Thyroid gland (tissue), 4 donors: ENCODE measurements around the gene PCDHB10. TPM values are rescaled to one million over a fixed set of nuclear protein-coding genes. Genes with fewer than 3 reads are reported as not detected.
"Not testable (repeated sequence)": the region's sequence is repeated elsewhere in the genome, so short reads cannot be mapped to it uniquely, and the experiment has no call there.

Source experiments
- DNase-seq, 2 donors: peaks; one replicate each; pipeline ENCODE4 v3.0.0-alpha.2; 2019
- H3K27ac ChIP-seq, 3 donors: fragments of 200-600 bp; sonication (generic); 1 replicate in 2 of 3; 2 replicates in 1 of 3; pipeline ENCODE4 v1.5.1; 2016 to 2019; ENCODE audit warnings: mild to moderate bottlenecking in 1 of 3, moderate library complexity in 1 of 3
- H3K27me3 ChIP-seq: fragments of 200-600 bp; sonication (generic); one replicate; pipeline ENCODE4 v1.5.1; 2019
- H3K36me3 ChIP-seq, 2 donors: fragments of 200-600 bp; sonication (generic); one replicate each; pipeline ENCODE4 v1.5.1; 2016 to 2019
- H3K4me1 ChIP-seq, 2 donors: fragments of 200-600 bp; sonication (generic); one replicate each; pipeline ENCODE4 v1.5.1; 2017 to 2019
- H3K4me3 ChIP-seq, 3 donors: fragments of 200-600 bp; sonication (generic); replicated peaks in 1 of 3; 1 replicate in 2 of 3; 2 replicates in 1 of 3; pipeline ENCODE4 v1.5.1; 2016; ENCODE audit warnings: mild to moderate bottlenecking in 1 of 3
- H3K9me3 ChIP-seq: fragments of 200-600 bp; sonication (generic); one replicate; pipeline ENCODE4 v1.5.1; 2017
- POLR2A ChIP-seq, 2 donors: fragments of 450-650 bp; IDR thresholded peaks; one replicate each; pipeline ENCODE4 v1.6.1; 2017; ENCODE audit warnings: antibody characterized with exemption in 2 of 2, mild to moderate bottlenecking in 2 of 2, moderate library complexity in 1 of 2
- WGBS, 2 donors: methylation state at CpG; one replicate each; pipeline ENCODE4 v1.1.5; 2017; 5-methylcytosine and 5-hydroxymethylcytosine counted together
- intact Hi-C: fragments of 100-400 bp; cut with DNase I; formaldehyde crosslinking; loops from one replicate; pipeline ENCODE4 v1.15.1; 2023
- total RNA-seq, 4 donors: library from RNA; depleted of rRNA; stranded (reverse); fragments of >200 nt; gene quantifications; one replicate each; pipeline ENCODE4 v1.2.3, GENCODE V29; 2016
- TF ChIP-seq, protein P1 (sequence below), 6 experiments: fragments of 200-600 bp in 3 of 6; fragments of 450-650 bp in 3 of 6; sonication (generic) in 3 of 6; IDR thresholded peaks; one replicate each; pipeline ENCODE4 v1.5.1; 2016 to 2019; ENCODE audit warnings: antibody characterized with exemption in 6 of 6, mild to moderate bottlenecking in 2 of 6, inconsistent platforms in 1 of 6, moderate library complexity in 1 of 6

Gene PCDHB10
- total RNA-seq, 4 donors from 2014 or later = 1.6 to 3.1 (median 2.4) TPM

DNA sequence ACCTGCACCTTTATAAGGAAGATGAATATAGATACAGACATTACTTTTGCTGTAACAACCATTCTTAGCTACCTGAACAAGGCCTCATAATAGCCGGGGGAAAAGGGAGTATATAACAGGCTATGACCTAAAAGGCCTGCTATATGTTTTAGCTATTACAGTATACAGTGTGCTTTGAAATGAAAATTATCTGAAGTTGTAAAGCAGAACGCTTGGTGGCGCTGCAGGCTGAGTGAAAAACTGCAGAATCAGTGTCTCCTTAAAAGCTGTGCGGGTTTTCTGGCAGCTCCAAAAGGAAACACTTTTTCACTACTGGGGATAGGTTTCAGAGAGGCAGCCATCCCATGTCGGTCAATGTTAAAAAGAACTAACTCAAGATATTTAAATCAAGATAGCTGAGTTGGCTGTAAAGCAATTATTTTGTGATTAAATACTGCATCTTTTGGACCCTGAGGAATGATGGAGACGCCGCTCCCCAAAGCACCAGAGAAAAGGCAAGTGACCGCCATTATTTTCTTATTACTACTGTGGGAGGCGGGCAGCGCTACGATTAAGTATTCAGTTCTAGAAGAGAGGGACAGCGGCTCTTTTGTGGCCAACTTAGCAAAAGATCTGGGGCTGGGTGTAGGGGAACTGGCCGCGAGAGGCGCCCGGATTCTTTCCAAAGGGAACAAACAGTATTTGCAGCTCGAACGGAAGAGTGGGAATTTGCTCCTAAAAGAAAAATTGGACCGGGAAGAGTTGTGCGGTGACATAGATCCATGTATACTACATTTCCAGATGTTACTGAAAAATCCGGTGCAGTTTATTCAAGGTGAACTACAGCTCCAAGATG is 36.4 kb upstream of the PCDHB10 start:
- H3K27ac ChIP-seq = no peak overlapping the region
- no peak for DNase-seq
- TF ChIP-seq POLR2A (IDR thresholded peaks at IDR 0.05) = no peak
- TF ChIP-seq, protein P1, sequence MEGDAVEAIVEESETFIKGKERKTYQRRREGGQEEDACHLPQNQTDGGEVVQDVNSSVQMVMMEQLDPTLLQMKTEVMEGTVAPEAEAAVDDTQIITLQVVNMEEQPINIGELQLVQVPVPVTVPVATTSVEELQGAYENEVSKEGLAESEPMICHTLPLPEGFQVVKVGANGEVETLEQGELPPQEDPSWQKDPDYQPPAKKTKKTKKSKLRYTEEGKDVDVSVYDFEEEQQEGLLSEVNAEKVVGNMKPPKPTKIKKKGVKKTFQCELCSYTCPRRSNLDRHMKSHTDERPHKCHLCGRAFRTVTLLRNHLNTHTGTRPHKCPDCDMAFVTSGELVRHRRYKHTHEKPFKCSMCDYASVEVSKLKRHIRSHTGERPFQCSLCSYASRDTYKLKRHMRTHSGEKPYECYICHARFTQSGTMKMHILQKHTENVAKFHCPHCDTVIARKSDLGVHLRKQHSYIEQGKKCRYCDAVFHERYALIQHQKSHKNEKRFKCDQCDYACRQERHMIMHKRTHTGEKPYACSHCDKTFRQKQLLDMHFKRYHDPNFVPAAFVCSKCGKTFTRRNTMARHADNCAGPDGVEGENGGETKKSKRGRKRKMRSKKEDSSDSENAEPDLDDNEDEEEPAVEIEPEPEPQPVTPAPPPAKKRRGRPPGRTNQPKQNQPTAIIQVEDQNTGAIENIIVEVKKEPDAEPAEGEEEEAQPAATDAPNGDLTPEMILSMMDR (IDR thresholded peaks at IDR 0.05) = no peak
- H3K27me3 ChIP-seq = no peaks in the 10 kb centered on the region
- no peaks in the 10 kb centered on the region for H3K36me3 ChIP-seq
- intact Hi-C loops = no loop called here
- no peak overlapping the region for H3K4me3 ChIP-seq
- no peaks in the 10 kb centered on the region for H3K9me3 ChIP-seq
- WGBS, 2 donors = 23 to 55% methylated on average over 21 of the region's 21 CpGs
- H3K4me1 ChIP-seq = no peaks in the 10 kb centered on the region

DNA sequence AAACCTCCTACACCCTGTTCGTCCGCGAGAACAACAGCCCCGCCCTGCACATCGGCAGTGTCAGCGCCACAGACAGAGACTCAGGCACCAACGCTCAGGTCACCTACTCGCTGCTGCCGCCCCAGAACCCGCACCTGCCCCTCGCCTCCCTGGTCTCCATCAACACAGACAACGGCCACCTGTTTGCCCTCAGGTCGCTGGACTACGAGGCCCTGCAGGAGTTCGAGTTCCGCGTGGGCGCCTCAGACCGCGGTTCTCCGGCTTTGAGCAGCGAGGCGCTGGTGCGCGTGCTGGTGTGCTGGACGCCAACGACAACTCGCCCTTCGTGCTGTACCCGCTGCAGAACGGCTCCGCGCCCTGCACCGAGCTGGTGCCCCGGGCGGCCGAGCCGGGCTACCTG is 34.8 kb upstream of the PCDHB10 start:
- H3K4me3 ChIP-seq, intact Hi-C loops, H3K27me3 ChIP-seq: not testable (repeated sequence)

DNA sequence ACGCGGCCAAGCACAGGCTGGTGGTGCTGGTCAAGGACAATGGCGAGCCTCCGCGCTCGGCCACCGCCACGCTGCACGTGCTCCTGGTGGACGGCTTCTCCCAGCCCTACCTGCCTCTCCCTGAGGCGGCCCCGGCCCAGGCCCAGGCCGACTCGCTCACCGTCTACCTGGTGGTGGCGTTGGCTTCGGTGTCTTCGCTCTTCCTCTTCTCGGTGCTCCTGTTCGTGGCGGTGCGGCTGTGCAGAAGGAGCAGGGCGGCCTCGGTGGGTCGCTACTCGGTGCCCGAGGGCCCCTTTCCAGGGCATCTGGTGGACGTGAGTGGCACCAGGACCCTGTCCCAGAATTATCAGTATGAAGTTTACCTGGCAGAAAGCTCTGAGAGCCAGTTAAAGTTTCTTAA is 34.3 kb upstream of the PCDHB10 start:
- intact Hi-C loops, H3K27ac ChIP-seq, H3K36me3 ChIP-seq, H3K4me3 ChIP-seq, H3K4me1 ChIP-seq, H3K27me3 ChIP-seq, H3K9me3 ChIP-seq, DNase-seq: not testable (repeated sequence)
- 39 to 53% methylated on average over 5 to 7 of the region's 28 CpGs for WGBS, 2 donors

More for the DNA sequence above, 34.8 kb upstream of the PCDHB10 start:
- not testable (repeated sequence) for H3K27ac ChIP-seq, H3K9me3 ChIP-seq, H3K36me3 ChIP-seq, DNase-seq, H3K4me1 ChIP-seq
- WGBS, 2 donors = 21 to 28% methylated on average over 11 to 12 of the region's 38 CpGs

DNA sequence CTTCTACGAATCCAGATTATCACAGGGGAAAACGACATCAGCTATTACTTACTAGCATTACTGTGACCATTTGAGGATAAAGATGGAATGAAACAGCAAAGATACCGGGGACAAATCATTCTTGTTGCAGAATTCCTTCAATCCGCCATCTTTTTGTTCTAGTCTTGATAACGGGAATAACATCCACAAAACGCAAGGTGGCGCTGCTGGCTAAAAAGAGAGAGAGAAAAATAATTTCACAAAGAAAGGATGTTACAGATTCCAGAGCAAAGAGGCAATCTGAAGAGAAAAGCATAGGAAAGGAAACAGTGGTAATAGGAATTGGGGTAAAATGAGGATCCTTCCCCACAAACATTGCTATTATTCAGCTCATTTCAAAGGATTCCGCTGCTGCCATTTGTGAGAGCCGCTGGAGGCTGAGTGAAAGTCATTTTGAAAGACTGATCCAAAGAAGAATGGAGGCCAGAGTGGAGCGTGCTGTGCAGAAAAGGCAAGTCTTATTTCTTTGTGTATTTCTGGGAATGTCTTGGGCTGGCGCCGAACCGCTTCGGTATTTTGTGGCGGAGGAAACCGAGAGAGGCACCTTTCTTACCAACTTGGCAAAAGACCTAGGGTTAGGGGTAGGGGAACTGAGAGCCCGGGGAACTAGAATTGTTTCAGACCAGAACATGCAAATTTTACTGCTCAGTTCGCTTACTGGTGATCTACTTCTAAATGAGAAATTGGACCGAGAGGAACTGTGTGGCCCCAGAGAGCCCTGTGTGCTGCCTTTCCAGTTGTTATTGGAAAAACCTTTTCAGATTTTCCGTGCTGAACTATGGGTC is 19.6 kb upstream of the PCDHB10 start, which contains the start of gene PCDHB7:
TSS of gene PCDHB7 (plus strand) at position 264 of the 824 bp plus-strand sequence. CDS start at position 456, 192 bp downstream.
- Histone ChIP-seq H3K27me3 (no peaks in the 10 kb centered on the region), H3K9me3 (no peaks in the 10 kb centered on the region), H3K4me3 (no peak within 1 kb of the TSS), H3K27ac (no peak within 1 kb of the TSS), H3K36me3 (no peaks in the 10 kb centered on the region), H3K4me1 (no peaks in the 10 kb centered on the region)
- peak; percentile 4 to 23 for DNase-seq
- WGBS, 2 donors = 21 to 43% methylated on average over 20 of the region's 20 CpGs
- intact Hi-C loops = no loop called here
- no peak for TF ChIP-seq POLR2A (IDR thresholded peaks at IDR 0.05)
- TF ChIP-seq, protein P1 (IDR thresholded peaks at IDR 0.05) = peak in 2 of 6 experiments; percentile 21 to 38

DNA sequence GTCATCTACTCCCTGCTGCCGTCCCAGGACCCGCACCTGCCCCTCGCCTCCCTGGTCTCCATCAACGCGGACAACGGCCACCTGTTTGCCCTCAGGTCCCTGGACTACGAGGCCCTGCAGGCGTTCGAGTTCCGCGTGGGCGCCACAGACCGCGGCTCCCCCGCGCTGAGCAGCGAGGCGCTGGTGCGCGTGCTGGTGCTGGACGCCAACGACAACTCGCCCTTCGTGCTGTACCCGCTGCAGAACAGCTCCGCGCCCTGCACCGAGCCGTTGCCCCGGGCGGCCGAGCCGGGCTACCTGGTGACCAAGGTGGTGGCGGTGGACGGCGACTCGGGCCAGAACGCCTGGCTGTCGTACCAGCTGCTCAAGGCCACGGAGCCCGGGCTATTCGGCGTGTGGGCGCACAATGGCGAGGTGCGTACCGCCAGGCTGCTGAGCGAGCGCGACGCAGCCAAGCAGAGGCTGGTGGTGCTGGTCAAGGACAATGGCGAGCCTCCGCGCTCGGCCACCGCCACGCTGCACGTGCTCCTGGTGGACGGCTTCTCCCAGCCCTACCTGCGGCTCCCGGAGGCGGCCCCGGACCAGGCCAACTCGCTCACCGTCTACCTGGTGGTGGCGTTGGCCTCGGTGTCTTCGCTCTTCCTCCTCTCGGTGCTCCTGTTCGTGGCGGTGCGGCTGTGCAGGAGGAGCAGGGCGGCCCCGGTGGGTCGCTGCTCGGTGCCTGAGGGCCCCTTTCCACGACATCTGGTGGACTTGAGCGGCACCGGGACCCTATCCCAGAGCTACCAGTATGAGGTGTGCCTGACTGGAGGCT is 17.7 kb upstream of the PCDHB10 start:
- H3K36me3 ChIP-seq, H3K27me3 ChIP-seq, H3K4me1 ChIP-seq, H3K27ac ChIP-seq, H3K4me3 ChIP-seq, H3K9me3 ChIP-seq, intact Hi-C loops, DNase-seq: not testable (repeated sequence)
- 30 to 65% methylated on average over 55 to 76 of the region's 79 CpGs for WGBS, 2 donors

DNA sequence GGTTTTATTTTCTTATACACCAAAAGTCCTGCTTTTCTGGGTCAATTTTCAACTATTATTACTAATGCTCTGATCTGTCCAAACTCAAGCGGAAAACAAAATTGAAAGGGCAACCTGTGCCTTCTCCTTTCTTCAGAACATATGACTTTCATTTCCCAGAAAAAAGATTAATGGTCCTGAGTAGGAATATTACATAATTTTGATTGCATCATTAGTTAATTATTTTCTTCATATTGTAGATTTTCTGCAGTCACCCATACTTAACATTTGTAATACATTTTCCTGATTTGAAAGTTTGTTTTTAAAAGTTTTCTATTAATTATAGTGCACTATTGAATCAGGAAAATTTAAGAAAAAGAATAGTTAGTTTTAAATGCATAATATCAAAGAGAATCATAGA is 16.2 kb upstream of the PCDHB10 start:
- no peak for DNase-seq
- Histone ChIP-seq H3K4me3 (no peak overlapping the region), H3K4me1 (no peaks in the 10 kb centered on the region), H3K36me3 (no peaks in the 10 kb centered on the region), H3K27me3 (no peaks in the 10 kb centered on the region), H3K9me3 (no peaks in the 10 kb centered on the region), H3K27ac (no peak overlapping the region)
- WGBS, 2 donors = 44 to 66% methylated on average over 1 of the region's 1 CpG
- intact Hi-C loops = no loop called here
- TF ChIP-seq, protein P1 (IDR thresholded peaks at IDR 0.05) = no peak

DNA sequence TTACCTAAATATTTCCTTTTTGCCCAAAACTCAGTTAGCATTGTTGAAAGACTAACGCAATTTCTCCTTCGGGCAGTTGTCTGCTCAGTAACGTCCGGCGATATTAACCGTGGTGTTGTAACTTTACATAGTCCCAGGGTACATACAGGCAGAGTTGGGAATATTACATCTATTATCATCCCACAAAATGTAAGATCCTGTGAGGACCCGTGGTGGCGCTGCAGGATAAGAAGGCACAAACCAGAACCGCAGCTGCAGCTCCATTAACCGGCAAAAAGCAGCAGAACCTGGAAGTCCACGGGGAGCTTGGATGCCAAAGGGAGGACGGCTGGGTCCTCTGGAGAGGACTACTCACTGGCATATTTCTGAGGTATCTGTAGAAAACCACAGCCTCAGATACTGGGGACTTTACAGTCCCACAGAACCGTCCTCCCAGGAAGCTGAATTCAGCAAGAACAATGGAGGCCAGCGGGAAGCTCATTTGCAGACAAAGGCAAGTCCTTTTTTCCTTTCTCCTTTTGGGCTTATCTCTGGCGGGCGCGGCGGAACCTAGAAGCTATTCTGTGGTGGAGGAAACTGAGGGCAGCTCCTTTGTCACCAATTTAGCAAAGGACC is 14.5 kb upstream of the PCDHB10 start, which contains the start of gene PCDHB8:
TSS of gene PCDHB8 (plus strand) at position 214 of the 615 bp plus-strand sequence. CDS start at position 459, 245 bp downstream.
- DNase-seq, H3K27me3 ChIP-seq, H3K9me3 ChIP-seq, H3K4me3 ChIP-seq, intact Hi-C loops, H3K36me3 ChIP-seq, H3K27ac ChIP-seq, H3K4me1 ChIP-seq: not testable (repeated sequence)
- WGBS, 2 donors = 24 to 49% methylated on average over 14 to 17 of the region's 18 CpGs

DNA sequence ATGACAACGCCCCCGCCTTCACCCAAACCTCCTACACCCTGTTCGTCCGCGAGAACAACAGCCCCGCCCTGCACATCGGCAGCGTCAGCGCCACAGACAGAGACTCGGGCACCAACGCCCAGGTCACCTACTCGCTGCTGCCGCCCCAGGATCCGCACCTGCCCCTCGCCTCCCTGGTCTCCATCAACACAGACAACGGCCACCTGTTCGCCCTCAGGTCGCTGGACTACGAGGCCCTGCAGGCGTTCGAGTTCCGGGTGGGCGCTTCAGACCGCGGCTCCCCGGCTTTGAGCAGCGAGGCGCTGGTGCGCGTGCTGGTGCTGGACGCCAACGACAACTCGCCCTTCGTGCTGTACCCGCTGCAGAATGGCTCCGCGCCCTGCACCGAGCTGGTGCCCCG is 12.8 kb upstream of the PCDHB10 start:
- H3K4me1 ChIP-seq, H3K27ac ChIP-seq, intact Hi-C loops, H3K27me3 ChIP-seq, H3K4me3 ChIP-seq, H3K36me3 ChIP-seq, H3K9me3 ChIP-seq, DNase-seq: not testable (repeated sequence)
- WGBS, 2 donors = 27 to 67% methylated on average over 35 of the region's 39 CpGs
